ENCODE measurements around the gene AGAP1.

GRCh38 chr2:235976956-235977355 is 483.1 kb downstream of the AGAP1 start:
- TF ChIP-seq, protein P1, sequence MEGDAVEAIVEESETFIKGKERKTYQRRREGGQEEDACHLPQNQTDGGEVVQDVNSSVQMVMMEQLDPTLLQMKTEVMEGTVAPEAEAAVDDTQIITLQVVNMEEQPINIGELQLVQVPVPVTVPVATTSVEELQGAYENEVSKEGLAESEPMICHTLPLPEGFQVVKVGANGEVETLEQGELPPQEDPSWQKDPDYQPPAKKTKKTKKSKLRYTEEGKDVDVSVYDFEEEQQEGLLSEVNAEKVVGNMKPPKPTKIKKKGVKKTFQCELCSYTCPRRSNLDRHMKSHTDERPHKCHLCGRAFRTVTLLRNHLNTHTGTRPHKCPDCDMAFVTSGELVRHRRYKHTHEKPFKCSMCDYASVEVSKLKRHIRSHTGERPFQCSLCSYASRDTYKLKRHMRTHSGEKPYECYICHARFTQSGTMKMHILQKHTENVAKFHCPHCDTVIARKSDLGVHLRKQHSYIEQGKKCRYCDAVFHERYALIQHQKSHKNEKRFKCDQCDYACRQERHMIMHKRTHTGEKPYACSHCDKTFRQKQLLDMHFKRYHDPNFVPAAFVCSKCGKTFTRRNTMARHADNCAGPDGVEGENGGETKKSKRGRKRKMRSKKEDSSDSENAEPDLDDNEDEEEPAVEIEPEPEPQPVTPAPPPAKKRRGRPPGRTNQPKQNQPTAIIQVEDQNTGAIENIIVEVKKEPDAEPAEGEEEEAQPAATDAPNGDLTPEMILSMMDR (IDR thresholded peaks at IDR 0.05) = no peak
- TF ChIP-seq POLR2A (IDR thresholded peaks at IDR 0.05) = no peak

Data from heart left ventricle (tissue), 13 donors.